IMR-90 (cell line): Measurements from ENCODE around the gene SLC38A3. TPM values are rescaled to one million over a fixed set of nuclear protein-coding genes. Genes with fewer than 3 reads are reported as not detected.

Source experiments
- ATAC-seq: fragments of 200-7000 bp; cut with Tn5 transposase; 2 replicates; pipeline ENCODE4 v1.9.1; 2020; ENCODE audit warnings: low read depth, mild to moderate bottlenecking, moderate library complexity
- BruUV-seq: library from RNA; stranded (reverse); fragments of 400-500 nt; replicated peaks from 2 replicates; lab custom pipeline; 2021; lab: Mats Ljungman, UMichigan
- CTCF ChIA-PET: fragments of 300-600 bp; formaldehyde crosslinking; extraction: SDS; loops from one replicate; lab custom pipeline; 2021; ENCODE audit warnings: antibody characterized with exemption; lab: Yijun Ruan, JAX
- POLR2A ChIA-PET: fragments of 300-600 bp; sonication (Branson Sonifier 250); formaldehyde crosslinking; loops from one replicate; lab custom pipeline; 2022; ENCODE audit warnings: antibody characterized with exemption; ENCODE audit not compliant: unreplicated experiment; lab: Charles Lee
- DNase-seq: peaks from one replicate; pipeline ENCODE4 v3.0.0; 2013
- H2AFZ ChIP-seq: replicated peaks from 2 replicates; pipeline ENCODE3; 2013; ENCODE audit warnings: low read length, mild to moderate bottlenecking; ENCODE audit not compliant: poor library complexity
- H2AK5ac ChIP-seq: 2 replicates; pipeline ENCODE4 v1.6.1; 2013; ENCODE audit warnings: low read depth, low read length, inconsistent platforms
- H2AK9ac ChIP-seq: replicated peaks from 2 replicates; pipeline ENCODE3; 2013; ENCODE audit warnings: mild to moderate bottlenecking, low read depth, low read length, moderate library complexity; ENCODE audit not compliant: poor library complexity
- H2BK120ac ChIP-seq: 2 replicates; pipeline ENCODE4 v1.6.1; 2013; ENCODE audit warnings: low read depth, low read length, inconsistent platforms
- H2BK15ac ChIP-seq: 3 replicates; pipeline ENCODE4 v1.6.1; 2013; ENCODE audit warnings: low read depth, low read length, inconsistent platforms
- H2BK20ac ChIP-seq: 2 replicates; pipeline ENCODE4 v1.6.1; 2013; ENCODE audit warnings: low read depth, mild to moderate bottlenecking, inconsistent platforms, low read length, moderate library complexity
- H2BK5ac ChIP-seq: 2 replicates; pipeline ENCODE4 v1.6.1; 2013; ENCODE audit warnings: mild to moderate bottlenecking, low read depth, low read length, inconsistent platforms; ENCODE audit not compliant: poor library complexity, severe bottlenecking
- H3K14ac ChIP-seq: replicated peaks from 2 replicates; pipeline ENCODE4 v1.6.1; 2013; ENCODE audit warnings: low read depth, low read length, inconsistent platforms
- H3K18ac ChIP-seq: 2 replicates; pipeline ENCODE4 v1.6.1; 2013; ENCODE audit warnings: low read depth, low read length, control low read depth
- H3K23ac ChIP-seq: 2 replicates; pipeline ENCODE4 v1.6.1; 2013; ENCODE audit warnings: low read depth, low read length, inconsistent platforms
- H3K27ac ChIP-seq: 2 replicates; pipeline ENCODE4 v1.5.1; 2013; ENCODE audit warnings: mild to moderate bottlenecking, control low read depth, low read length; ENCODE audit not compliant: insufficient read depth
- H3K27me3 ChIP-seq: 2 replicates; pipeline ENCODE4 v1.6.1; 2013; ENCODE audit warnings: low read length; ENCODE audit not compliant: control insufficient read depth, insufficient read depth
- H3K36me3 ChIP-seq: 2 replicates; pipeline ENCODE4 v1.6.1; 2013; ENCODE audit warnings: low read length, mixed read lengths; ENCODE audit not compliant: control insufficient read depth, insufficient read depth
- H3K4ac ChIP-seq: 2 replicates; pipeline ENCODE4 v1.6.1; 2013; ENCODE audit warnings: low read depth, low read length, inconsistent platforms
- H3K4me1 ChIP-seq: 2 replicates; pipeline ENCODE4 v1.6.1; 2013; ENCODE audit warnings: low read length, mixed read lengths; ENCODE audit not compliant: control insufficient read depth, insufficient read depth
- H3K4me2 ChIP-seq: 2 replicates; pipeline ENCODE4 v1.6.1; 2013; ENCODE audit warnings: low read depth, mild to moderate bottlenecking, control low read depth, low read length, moderate library complexity
- H3K4me3 ChIP-seq: 2 replicates; pipeline ENCODE4 v1.5.1; 2013; ENCODE audit warnings: low read depth, mild to moderate bottlenecking, control low read depth, low read length, moderate library complexity; ENCODE audit not compliant: insufficient read depth
- H3K56ac ChIP-seq: 2 replicates; pipeline ENCODE4 v1.6.1; 2013; ENCODE audit warnings: low read length, inconsistent platforms; ENCODE audit not compliant: insufficient read depth; ENCODE audit errors: extremely low read depth
- H3K79me1 ChIP-seq, 2 experiments: 2 replicates each; pipeline ENCODE4 v1.6.1; 2013; ENCODE audit warnings: low read length in 2 of 2, inconsistent platforms in 1 of 2, low read depth in 1 of 2
- H3K9ac ChIP-seq: 2 replicates; pipeline ENCODE4 v1.6.1; 2013; ENCODE audit warnings: low read depth, low read length, control low read depth
- H3K9me1 ChIP-seq: 2 replicates; pipeline ENCODE4 v1.6.1; 2013; ENCODE audit warnings: low read length, inconsistent platforms; ENCODE audit not compliant: insufficient read depth
- H3K9me3 ChIP-seq: 2 replicates; pipeline ENCODE4 v1.6.1; 2013; ENCODE audit warnings: low read length; ENCODE audit not compliant: control insufficient read depth, insufficient read depth
- H4K20me1 ChIP-seq: 2 replicates; pipeline ENCODE4 v1.6.1; 2013; ENCODE audit warnings: low read length, inconsistent platforms; ENCODE audit not compliant: insufficient read depth
- H4K5ac ChIP-seq: 2 replicates; pipeline ENCODE4 v1.6.1; 2013; ENCODE audit warnings: mild to moderate bottlenecking, low read depth, low read length, control low read depth
- H4K8ac ChIP-seq, 2 experiments: 2 replicates each; pipeline ENCODE4 v1.6.1; 2013; ENCODE audit warnings: low read depth in 2 of 2, low read length in 2 of 2, control low read depth in 1 of 2, inconsistent platforms in 1 of 2
- H4K91ac ChIP-seq: 2 replicates; pipeline ENCODE4 v1.6.1; 2013; ENCODE audit warnings: low read depth, low read length, inconsistent platforms; ENCODE audit not compliant: insufficient read depth
- BHLHE40 ChIP-seq: fragments of 150-350 bp; IDR thresholded peaks from 2 replicates; pipeline ENCODE4 v1.6.1; 2016; ENCODE audit warnings: mild to moderate bottlenecking, low read depth, low read length
- CEBPB ChIP-seq: IDR thresholded peaks from 2 replicates; pipeline ENCODE4 v1.6.1; 2012; ENCODE audit warnings: low read depth, low read length, improper control_type of control experiment
- CHD1 ChIP-seq: IDR thresholded peaks from 2 replicates; pipeline ENCODE4 v1.6.1; 2012; ENCODE audit warnings: low read depth, low read length, improper control_type of control experiment
- CTCF ChIP-seq: conservative IDR thresholded peaks from 2 replicates; pipeline ENCODE4 v1.5.1; 2012; ENCODE audit warnings: mild to moderate bottlenecking, low read depth, low read length, improper control_type of control experiment
- ELK1 ChIP-seq: fragments of 150-350 bp; IDR thresholded peaks from 2 replicates; pipeline ENCODE4 v1.6.1; 2016; ENCODE audit warnings: low read depth, mild to moderate bottlenecking, low read length, moderate library complexity, borderline replicate concordance
- FOS ChIP-seq: fragments of 150-350 bp; IDR thresholded peaks from 2 replicates; pipeline ENCODE4 v1.6.1; 2016; ENCODE audit warnings: low read depth, low read length
- MAFK ChIP-seq: IDR thresholded peaks from 2 replicates; pipeline ENCODE4 v1.6.1; 2012; ENCODE audit warnings: low read depth, low read length, improper control_type of control experiment
- MAZ ChIP-seq: IDR thresholded peaks from 2 replicates; pipeline ENCODE4 v1.6.1; 2012; ENCODE audit warnings: low read depth, mild to moderate bottlenecking, low read length, improper control_type of control experiment, moderate library complexity, borderline replicate concordance
- MXI1 ChIP-seq: IDR thresholded peaks from 2 replicates; pipeline ENCODE4 v1.6.1; 2012; ENCODE audit warnings: low read depth, mild to moderate bottlenecking, low read length, moderate library complexity, borderline replicate concordance
- NFE2L2 ChIP-seq: fragments of 150-350 bp; IDR thresholded peaks from 2 replicates; pipeline ENCODE4 v1.6.1; 2016; ENCODE audit warnings: low read depth, mild to moderate bottlenecking, low read length
- POLR2A ChIP-seq: IDR thresholded peaks from 2 replicates; pipeline ENCODE4 v1.6.1; 2012; ENCODE audit warnings: mild to moderate bottlenecking, low read depth, low read length
- RAD21 ChIP-seq: IDR thresholded peaks from 2 replicates; pipeline ENCODE4 v1.6.1; 2012; ENCODE audit warnings: low read length, improper control_type of control experiment
- RCOR1 ChIP-seq: IDR thresholded peaks from 2 replicates; pipeline ENCODE4 v1.6.1; 2012; ENCODE audit warnings: mild to moderate bottlenecking, low read length, improper control_type of control experiment; ENCODE audit not compliant: insufficient replicate concordance
- RFX5 ChIP-seq: IDR thresholded peaks from 2 replicates; pipeline ENCODE4 v1.8.0; 2012; ENCODE audit warnings: low read depth, mild to moderate bottlenecking, low read length, moderate library complexity
- SMC3 ChIP-seq: fragments of 150-350 bp; IDR thresholded peaks from 2 replicates; pipeline ENCODE4 v1.6.1; 2016; ENCODE audit warnings: low read depth, mild to moderate bottlenecking, antibody characterized with exemption, low read length, moderate library complexity
- USF2 ChIP-seq: fragments of 150-350 bp; IDR thresholded peaks from 2 replicates; pipeline ENCODE4 v1.6.1; 2017; ENCODE audit warnings: mild to moderate bottlenecking, antibody characterized with exemption, low read length, low read depth
- WGBS, 2 experiments: methylation state at CpG; one replicate each; pipeline versions ENCODE4 v1.1.5 to v1.1.7; 2013; ENCODE audit warnings: missing lambda C conversion rate in 2 of 2; ENCODE audit not compliant: insufficient read length in 1 of 2; ENCODE audit errors: extremely low coverage in 2 of 2; 5-methylcytosine and 5-hydroxymethylcytosine counted together
- dilution Hi-C: fragments of 300-500 bp; cut with HindIII; formaldehyde crosslinking; loops from one replicate; pipeline ENCODE4 v1.14.3; 2018; ENCODE audit warnings: low sequenced_read_pairs; ENCODE audit not compliant: unreplicated experiment
- in situ Hi-C: fragments of 300-500 bp; cut with MboI; formaldehyde crosslinking; loops from 3 replicates; pipeline ENCODE4 v1.14.3; 2019; ENCODE audit warnings: low sequenced_read_pairs, inconsistent platforms, mixed read lengths
- intact Hi-C: fragments of 100-400 bp; cut with micrococcal nuclease; formaldehyde crosslinking; loops from 2 replicates; pipeline ENCODE4 v1.10.0; 2022
- polyA plus RNA-seq, 3 experiments: library from polyadenylated mRNA; depleted of rRNA; stranded (reverse); fragments of >200 nt; gene quantifications; 2 replicates each; pipeline ENCODE4 v1.2.3, GENCODE V29; 2012; ENCODE audit warnings: low replicate concordance in 1 of 3
- total RNA-seq: library from RNA; depleted of rRNA; stranded (reverse); fragments of >200 nt; gene quantifications from 2 replicates; pipeline ENCODE4 v1.2.3, GENCODE V29; 2012

The SLC38A3 gene
- total and polyA plus RNA-seq, 2 of the 4 experiments (the other 2 are of a cell fraction): 0.12 to 0.36 TPM

- H4K8ac ChIP-seq: no peak overlapping the region
- no TSS peak for BruUV-seq
- H2BK15ac ChIP-seq: no peak overlapping the region
- no peak overlapping the region for H3K4me2 ChIP-seq
- no peak overlapping the region for H2AK5ac ChIP-seq
- no peaks in the 10 kb centered on the region for H3K9me3 ChIP-seq
- H3K23ac ChIP-seq: no peak overlapping the region
- no peak overlapping the region for H2BK20ac ChIP-seq
- H4K20me1 ChIP-seq: no peaks in the 10 kb centered on the region
- no peak overlapping the region for H2AK9ac ChIP-seq
- CTCF ChIA-PET: interaction anchor here (1.4 kb wide), 1 partner anchor 99 kb away, joined by 3 read pairs; no protein-coding TSS in a partner anchor
- POLR2A ChIA-PET: no interaction called here
- H2BK5ac ChIP-seq: no peak overlapping the region
- TF ChIP-seq MXI1 (no peak), MAFK (no peak), RCOR1 (no peak), SMC3 (no peak), NFE2L2 (no peak), FOS (no peak), RFX5 (no peak), ELK1 (no peak), RAD21 (no peak), POLR2A (no peak), CTCF (no peak), MAZ (no peak), CEBPB (no peak), CHD1 (no peak), BHLHE40 (no peak), USF2 (no peak)
- no peak overlapping the region for H3K18ac ChIP-seq
- ATAC-seq: no peak
- no peaks in the 10 kb centered on the region for H3K4me1 ChIP-seq
- no peak overlapping the region for H3K9ac ChIP-seq
- DNase-seq: no peak
- H3K79me1 ChIP-seq: no peaks in the 10 kb centered on the region
- dilution Hi-C loops (no loop called here), intact Hi-C loops (no loop called here), in situ Hi-C loops (no loop called here)
- H3K27me3 ChIP-seq: peaks cover 22% of the 10 kb centered on the region; the same call in 1 of the 2 replicates
- H3K4me3 ChIP-seq: no peak overlapping the region
- H4K91ac ChIP-seq: no peak overlapping the region
- no peak overlapping the region for H3K14ac ChIP-seq
- no CpG with 5 or more reads among the region's 6 CpGs for WGBS, 2 experiments
- H2BK120ac ChIP-seq: no peak overlapping the region
- no peaks in the 10 kb centered on the region for H3K36me3 ChIP-seq
- H3K9me1 ChIP-seq: no peaks in the 10 kb centered on the region
- no peak overlapping the region for H3K56ac ChIP-seq
- no peak overlapping the region for H3K27ac ChIP-seq
- no peak overlapping the region for H3K4ac ChIP-seq
- no peak overlapping the region for H2AFZ ChIP-seq
- no peak overlapping the region for H4K5ac ChIP-seq
Observed at GRCh38 chr3:50220109-50220508, 15.0 kb downstream of the SLC38A3 start.
